PC-3 (cell line): ENCODE data around the gene ATG7.

Experiments used
- EZH2 ChIP-seq: fragments of 300-600 bp; sonication (generic); IDR thresholded peaks from one replicate; pipeline ENCODE4 v1.6.1; 2017; ENCODE audit warnings: antibody characterized with exemption, mild to moderate bottlenecking, low read length; ENCODE audit not compliant: unreplicated experiment
- EZH2phosphoT487 ChIP-seq: fragments of 300-600 bp; sonication (generic); IDR thresholded peaks from 2 replicates; pipeline ENCODE4 v1.6.1; 2018; ENCODE audit warnings: mild to moderate bottlenecking, antibody characterized with exemption, low read length, borderline replicate concordance
- TF ChIP-seq, protein P1 (sequence below): fragments of 300-600 bp; sonication (generic); conservative IDR thresholded peaks from 2 replicates; pipeline ENCODE4 v1.5.1; 2017; ENCODE audit warnings: antibody characterized with exemption, low read depth, mild to moderate bottlenecking, low read length

DNA sequence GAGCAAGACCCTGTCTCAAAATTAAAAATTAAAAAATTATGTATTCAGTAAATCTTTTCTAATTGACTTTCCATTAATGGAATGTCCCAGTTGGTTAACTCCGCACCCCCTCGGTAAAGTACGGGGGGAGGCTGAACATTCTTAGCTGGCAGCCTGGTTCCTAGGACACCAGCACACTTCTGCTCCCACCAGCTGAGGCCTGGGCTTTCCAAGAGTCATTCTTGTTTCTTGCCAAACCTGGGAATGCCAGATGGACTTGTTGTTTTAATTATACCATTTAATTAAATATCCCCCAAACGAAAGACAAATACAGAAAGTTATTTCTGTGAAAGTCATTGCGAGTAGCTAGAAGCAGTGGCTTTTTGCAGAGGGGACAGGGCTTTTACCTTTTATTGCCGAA lies 192.2 kb downstream of the ATG7 start:
- TF ChIP-seq, protein P1, sequence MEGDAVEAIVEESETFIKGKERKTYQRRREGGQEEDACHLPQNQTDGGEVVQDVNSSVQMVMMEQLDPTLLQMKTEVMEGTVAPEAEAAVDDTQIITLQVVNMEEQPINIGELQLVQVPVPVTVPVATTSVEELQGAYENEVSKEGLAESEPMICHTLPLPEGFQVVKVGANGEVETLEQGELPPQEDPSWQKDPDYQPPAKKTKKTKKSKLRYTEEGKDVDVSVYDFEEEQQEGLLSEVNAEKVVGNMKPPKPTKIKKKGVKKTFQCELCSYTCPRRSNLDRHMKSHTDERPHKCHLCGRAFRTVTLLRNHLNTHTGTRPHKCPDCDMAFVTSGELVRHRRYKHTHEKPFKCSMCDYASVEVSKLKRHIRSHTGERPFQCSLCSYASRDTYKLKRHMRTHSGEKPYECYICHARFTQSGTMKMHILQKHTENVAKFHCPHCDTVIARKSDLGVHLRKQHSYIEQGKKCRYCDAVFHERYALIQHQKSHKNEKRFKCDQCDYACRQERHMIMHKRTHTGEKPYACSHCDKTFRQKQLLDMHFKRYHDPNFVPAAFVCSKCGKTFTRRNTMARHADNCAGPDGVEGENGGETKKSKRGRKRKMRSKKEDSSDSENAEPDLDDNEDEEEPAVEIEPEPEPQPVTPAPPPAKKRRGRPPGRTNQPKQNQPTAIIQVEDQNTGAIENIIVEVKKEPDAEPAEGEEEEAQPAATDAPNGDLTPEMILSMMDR, result no peak
- TF ChIP-seq EZH2phosphoT487, result no peak
- TF ChIP-seq EZH2, result no peak
